IgD-negative memory B cell (primary cell): Measurements from ENCODE around the gene NUP98. TPM values are rescaled to one million over a fixed set of nuclear protein-coding genes. Genes with fewer than 3 reads are reported as not detected.
A peak's percentile ranks its signal among the peaks of the same experiment; 100 is the strongest.

ENCODE experiments used
- H3K27ac Mint-ChIP-seq, 3 donors: one replicate each; pipeline ENCODE4 v1.8.0; 2020 to 2022; ENCODE audit warnings: mild to moderate bottlenecking in 3 of 3, mixed read lengths in 3 of 3, moderate library complexity in 1 of 3
- H3K27me3 Mint-ChIP-seq: one replicate; pipeline ENCODE4 v1.8.0; 2021; ENCODE audit warnings: mixed read lengths
- H3K36me3 Mint-ChIP-seq: one replicate; pipeline ENCODE4 v1.8.0; 2020; ENCODE audit warnings: mild to moderate bottlenecking, mixed read lengths
- H3K4me1 Mint-ChIP-seq, 3 donors: one replicate each; pipeline ENCODE4 v1.8.0; 2020 to 2022; ENCODE audit warnings: mixed read lengths in 3 of 3, mild to moderate bottlenecking in 1 of 3
- H3K4me3 Mint-ChIP-seq, 4 donors: one replicate each; pipeline ENCODE4 v1.8.0; 2020 to 2022; ENCODE audit warnings: mild to moderate bottlenecking in 4 of 4, mixed read lengths in 4 of 4, moderate library complexity in 3 of 4
- H3K9me3 Mint-ChIP-seq, 3 donors: one replicate each; pipeline ENCODE4 v1.8.0; 2020 to 2021; ENCODE audit warnings: mixed read lengths in 3 of 3, mild to moderate bottlenecking in 1 of 3
- polyA plus RNA-seq: library from polyadenylated mRNA; unstranded; fragments of 300-500 nt; fragmentation: Illumina TruSeq; gene quantifications from one replicate; pipeline ENCODE4 v1.2.3, GENCODE V29; 2021

Gene NUP98
- polyA plus RNA-seq = 34.0 TPM

DNA sequence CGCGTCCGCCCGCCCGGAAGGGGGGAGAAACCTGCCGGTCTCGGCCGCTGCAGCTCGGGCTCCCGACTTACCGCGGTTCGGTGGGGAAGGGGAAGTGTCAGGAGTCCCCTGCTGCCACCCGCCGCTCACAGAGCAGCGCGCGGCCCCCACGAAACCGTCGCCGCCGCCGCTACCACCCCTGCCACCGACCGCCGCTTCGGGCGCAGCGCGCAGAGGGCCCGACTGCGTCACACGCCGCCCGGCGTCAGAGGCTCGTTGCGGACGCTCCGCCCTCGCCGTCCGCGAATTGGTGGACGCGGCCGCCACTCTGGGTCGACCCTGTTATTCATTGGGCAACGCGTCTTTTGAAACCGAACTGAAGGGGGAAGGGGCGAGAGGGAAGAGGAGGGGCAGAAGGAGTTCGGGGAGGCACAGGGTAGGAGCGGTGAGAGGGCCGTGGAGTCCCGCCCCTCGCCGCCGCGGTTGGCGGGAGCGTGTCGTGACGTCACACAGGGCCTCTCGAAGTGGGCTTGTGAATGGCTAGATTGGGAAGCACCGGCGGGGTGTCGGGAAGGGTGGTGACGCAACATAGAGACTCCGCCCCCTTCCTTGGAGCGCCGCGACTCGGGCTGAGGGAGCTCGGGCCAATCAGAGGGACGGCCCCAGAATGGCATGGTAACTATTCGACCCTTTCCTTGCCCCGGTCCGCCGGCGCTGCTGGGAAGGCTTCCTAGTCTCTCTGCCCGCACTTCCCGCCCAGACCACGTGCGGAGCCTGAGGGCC lies at the start of gene NUP98:
TSS of gene NUP98 (minus strand) at position 226 of the 762 bp plus-strand sequence. CDS start 15,437 bp downstream, outside the sequence.
- H3K4me3 Mint-ChIP-seq = peak within 1 kb of the TSS; percentile 88 to 99 (median 96)
- H3K27ac Mint-ChIP-seq = peak within 1 kb of the TSS; percentile 89 to 98 (median 98)
- no peaks in the 10 kb centered on the region for H3K9me3 Mint-ChIP-seq
- H3K4me1 Mint-ChIP-seq = peaks cover 21 to 26% (median 21%) of the 10 kb centered on the region in 3 donors
- H3K36me3 Mint-ChIP-seq = peaks cover 2% of the 10 kb centered on the region
- H3K27me3 Mint-ChIP-seq = no peaks in the 10 kb centered on the region

DNA sequence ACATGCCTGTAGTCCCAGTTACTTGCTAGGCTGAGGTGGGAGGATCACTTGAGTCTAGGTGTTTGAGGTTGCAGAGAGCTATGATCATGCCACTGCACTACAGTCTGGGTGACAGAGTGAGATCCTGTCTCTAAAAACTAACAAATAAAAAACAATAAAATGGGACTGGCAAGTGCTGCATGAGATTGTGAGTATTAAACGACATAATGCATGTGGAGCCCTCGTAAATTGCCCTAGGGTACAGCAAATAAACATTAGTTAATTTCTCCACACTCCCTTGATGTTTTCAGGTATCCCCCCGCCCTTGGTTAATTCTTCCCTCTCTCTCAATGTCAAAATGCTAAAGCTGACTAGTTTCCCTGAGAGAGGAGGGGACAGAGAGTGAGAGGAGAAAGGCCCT lies 48.3 kb upstream of the NUP98 start:
- H3K4me3 Mint-ChIP-seq = no peak overlapping the region
- H3K36me3 Mint-ChIP-seq = no peaks in the 10 kb centered on the region
- peaks cover 6 to 9% (median 7%) of the 10 kb centered on the region in 3 donors for H3K4me1 Mint-ChIP-seq
- H3K27me3 Mint-ChIP-seq = no peaks in the 10 kb centered on the region
- no peak overlapping the region for H3K27ac Mint-ChIP-seq
- no peaks in the 10 kb centered on the region for H3K9me3 Mint-ChIP-seq

DNA sequence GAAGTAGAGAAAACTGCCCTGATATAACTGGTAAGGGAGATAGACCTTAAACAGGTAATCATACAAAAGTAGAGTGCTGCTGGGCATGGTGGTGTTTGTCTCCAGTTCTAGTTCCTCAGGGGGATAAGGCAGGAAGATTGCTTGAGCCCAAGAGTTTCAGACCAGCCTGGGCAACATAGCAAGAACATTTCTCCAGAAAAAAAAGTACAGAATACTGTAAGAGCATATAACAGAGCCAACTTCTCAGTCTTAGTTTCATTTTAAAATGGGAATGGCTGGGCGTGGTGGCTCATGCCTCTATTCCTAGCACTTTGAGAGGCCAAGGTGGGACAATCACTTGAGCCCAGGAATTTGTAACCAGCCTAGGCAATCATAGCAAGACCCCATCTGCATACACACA lies 47.9 kb upstream of the NUP98 start:
- Mint-ChIP-seq H3K9me3 (no peaks in the 10 kb centered on the region), H3K4me3 (peak overlapping the region in 1 of 4 donors; percentile 1), H3K27me3 (no peaks in the 10 kb centered on the region), H3K36me3 (no peaks in the 10 kb centered on the region), H3K27ac (no peak overlapping the region), H3K4me1 (peaks cover 6 to 9% (median 7%) of the 10 kb centered on the region in 3 donors)

DNA sequence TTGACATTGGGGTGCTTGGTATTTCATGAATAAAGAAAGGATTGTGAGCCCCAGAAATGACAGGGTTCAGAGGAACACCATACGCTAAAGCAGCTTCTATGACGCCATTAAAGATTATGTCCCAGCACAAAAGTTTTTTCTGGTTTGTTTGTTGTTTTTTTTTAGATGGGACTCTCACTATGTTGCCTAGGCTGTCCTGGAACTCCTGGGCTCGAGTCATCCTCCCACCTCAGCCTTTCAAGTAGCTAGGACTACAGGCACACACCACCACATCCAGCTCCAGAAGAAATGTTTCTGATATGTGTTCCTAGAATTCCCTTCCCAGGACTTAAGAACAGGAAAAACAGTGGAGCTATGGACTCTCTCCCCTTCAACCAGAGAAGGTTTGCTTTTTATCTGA lies 46.0 kb upstream of the NUP98 start:
- Mint-ChIP-seq H3K36me3 (no peaks in the 10 kb centered on the region), H3K4me1 (peaks cover 4 to 19% (median 19%) of the 10 kb centered on the region in 3 donors), H3K4me3 (peak overlapping the region in 2 of 4 donors; percentile 45 to 82), H3K27ac (peak overlapping the region in 2 of 3 donors; percentile 73 to 84), H3K27me3 (no peaks in the 10 kb centered on the region), H3K9me3 (no peaks in the 10 kb centered on the region)

DNA sequence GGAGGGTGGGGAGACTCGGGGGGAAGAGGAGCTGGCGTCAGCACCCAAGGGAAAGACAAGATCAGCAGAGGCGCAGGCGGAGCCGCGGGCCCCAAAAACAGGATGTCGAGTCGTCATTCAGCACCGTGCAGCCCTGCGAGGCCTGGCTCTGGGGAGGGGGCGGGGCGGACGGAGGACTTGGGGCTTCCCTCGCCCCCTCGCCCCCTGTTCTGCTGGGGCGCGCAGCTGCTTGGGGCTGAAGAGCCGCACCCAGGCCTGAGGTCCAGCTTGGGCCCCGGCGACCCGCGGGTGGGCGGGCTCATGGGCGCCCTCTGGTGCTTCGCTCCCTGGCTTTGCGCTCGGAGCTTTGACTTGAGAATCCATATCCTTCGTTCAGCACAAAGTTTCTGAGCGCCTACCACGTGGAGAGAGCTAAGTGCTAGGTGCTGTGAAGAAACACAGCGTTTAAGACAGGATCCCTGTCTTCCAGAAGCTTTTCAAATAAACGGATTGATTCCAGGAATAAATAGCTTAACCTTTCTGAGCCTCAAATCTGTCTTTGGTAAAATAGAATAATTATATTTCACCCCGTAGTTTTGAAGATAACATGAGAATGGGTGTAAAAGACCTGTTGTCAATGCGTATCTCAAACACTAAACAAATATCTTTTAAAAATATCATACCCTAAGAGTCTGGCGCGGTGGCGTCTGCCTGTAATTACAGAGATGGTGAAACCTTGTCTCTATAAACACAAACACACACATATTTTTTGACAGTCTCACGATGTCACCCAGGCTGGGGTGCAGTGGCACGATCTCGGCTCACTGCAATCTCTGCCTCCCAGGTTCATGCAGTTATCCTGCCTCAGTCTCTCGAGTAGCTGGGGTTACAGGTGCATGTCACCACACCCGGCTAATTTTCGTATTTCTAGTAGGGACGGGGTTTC lies 44.3 kb upstream of the NUP98 start:
- H3K9me3 Mint-ChIP-seq = no peaks in the 10 kb centered on the region
- H3K27ac Mint-ChIP-seq = peak overlapping the region; percentile 94 to 99 (median 99)
- peaks cover 15 to 33% (median 33%) of the 10 kb centered on the region in 3 donors for H3K4me1 Mint-ChIP-seq
- H3K36me3 Mint-ChIP-seq = no peaks in the 10 kb centered on the region
- no peaks in the 10 kb centered on the region for H3K27me3 Mint-ChIP-seq
- H3K4me3 Mint-ChIP-seq = peak overlapping the region; percentile 85 to 97 (median 93)

DNA sequence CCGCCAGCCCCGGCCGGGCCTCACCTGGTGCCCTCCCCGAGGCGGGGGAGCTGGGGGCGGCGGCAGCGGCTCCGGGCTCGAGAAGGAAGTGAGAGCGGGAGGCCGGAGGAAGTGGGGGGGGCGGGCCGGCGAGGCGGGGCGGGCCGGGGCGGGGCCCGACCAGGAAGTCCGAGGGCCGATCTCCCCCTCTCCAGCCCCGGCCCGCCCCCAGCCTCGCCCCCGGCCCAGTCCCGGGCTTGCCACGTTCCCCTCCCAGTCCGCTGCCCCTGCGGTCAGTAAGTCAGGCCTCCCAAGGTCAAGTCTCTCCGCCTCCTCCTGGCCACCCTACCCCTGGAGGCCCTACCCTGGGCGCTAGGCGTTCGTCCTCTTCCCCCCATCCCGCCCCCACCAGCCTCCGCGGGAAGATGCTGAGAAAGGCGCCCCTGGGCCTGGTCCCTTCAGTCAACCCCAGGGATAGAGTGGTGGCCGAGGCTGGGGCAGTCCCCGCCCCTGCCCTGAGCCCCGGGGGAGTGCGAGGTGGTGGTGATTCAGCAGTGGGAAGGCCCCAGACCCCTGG lies 43.6 kb upstream of the NUP98 start, which contains the start of gene RHOG:
TSS of gene RHOG (minus strand) at position 90 of the 556 bp plus-strand sequence. CDS start 12,821 bp downstream, outside the sequence.
- Mint-ChIP-seq H3K9me3 (no peaks in the 10 kb centered on the region), H3K4me3 (peak within 1 kb of the TSS; percentile 85 to 99 (median 96)), H3K36me3 (no peaks in the 10 kb centered on the region), H3K4me1 (peaks cover 15 to 38% (median 37%) of the 10 kb centered on the region in 3 donors), H3K27ac (peak within 1 kb of the TSS; percentile 94 to 99 (median 99)), H3K27me3 (no peaks in the 10 kb centered on the region)

DNA sequence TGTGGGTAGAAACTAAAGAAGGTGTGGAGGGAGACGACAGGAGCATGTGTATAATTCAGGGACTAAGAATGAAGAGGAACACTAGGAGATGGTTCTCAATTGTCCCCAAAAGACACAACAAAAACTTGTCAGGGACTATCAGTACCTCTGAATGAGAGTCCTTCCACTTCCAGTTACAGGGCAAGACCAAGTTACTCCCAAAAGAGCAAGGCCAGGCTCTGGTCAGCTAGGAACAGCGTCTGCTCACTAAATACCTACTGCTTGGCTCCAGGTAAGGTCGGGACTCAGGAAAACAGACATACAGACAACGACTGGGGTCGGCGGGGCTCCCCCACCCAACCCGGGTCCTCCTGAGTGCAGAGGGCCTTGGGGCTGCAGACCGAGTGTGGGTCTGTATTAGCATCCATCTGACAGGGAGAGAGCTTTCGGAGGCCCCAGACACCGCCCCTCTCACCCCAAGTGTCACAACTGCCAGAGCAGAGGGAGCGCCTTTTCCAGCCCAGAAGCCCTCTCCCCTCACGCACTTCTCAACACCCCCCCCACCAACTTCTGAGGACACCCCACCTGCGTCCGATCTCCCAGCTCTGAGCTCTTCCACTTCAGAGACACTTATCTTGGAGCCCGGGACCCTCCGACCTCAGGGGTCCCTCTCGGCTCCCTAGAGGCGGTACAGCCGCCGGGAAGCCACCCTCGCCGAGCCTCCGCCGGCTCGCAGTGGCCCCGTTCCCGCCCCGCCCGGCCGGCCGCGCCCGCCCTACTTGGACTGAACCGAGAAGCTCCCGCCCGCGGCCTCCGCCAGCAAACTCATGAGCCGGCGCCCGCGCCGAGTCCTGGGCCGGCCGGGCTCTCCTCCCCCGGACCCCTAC lies 42.9 kb upstream of the NUP98 start:
- H3K36me3 Mint-ChIP-seq = no peaks in the 10 kb centered on the region
- peaks cover 19 to 45% (median 43%) of the 10 kb centered on the region in 3 donors for H3K4me1 Mint-ChIP-seq
- H3K27me3 Mint-ChIP-seq = no peaks in the 10 kb centered on the region
- H3K9me3 Mint-ChIP-seq = no peaks in the 10 kb centered on the region
- peak overlapping the region; percentile 82 to 99 (median 97) for H3K27ac Mint-ChIP-seq
- peak overlapping the region; percentile 84 to 99 (median 96) for H3K4me3 Mint-ChIP-seq

DNA sequence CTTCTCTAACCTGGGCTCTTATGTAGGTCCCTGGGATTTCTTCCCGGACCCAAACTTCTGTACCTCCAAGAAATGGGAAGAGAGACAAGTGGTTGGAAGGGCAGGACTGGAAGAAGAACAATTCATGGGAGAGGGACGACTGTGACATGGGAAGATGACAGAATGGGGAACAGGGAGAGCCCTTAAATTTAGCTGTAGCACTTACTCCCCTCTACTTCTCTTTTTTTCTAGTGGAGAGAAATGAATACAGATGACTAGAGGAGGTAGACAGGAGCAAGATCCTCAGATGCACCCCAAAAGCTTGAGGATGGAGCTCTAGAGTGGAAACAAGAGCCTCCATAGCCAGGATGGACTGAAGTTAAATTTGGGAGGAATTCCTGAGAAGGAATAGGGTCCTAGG lies 41.1 kb upstream of the NUP98 start:
- Mint-ChIP-seq H3K27ac (peak overlapping the region; percentile 82 to 99 (median 93)), H3K9me3 (no peaks in the 10 kb centered on the region), H3K4me1 (peaks cover 37 to 61% (median 59%) of the 10 kb centered on the region in 3 donors), H3K4me3 (peak overlapping the region; percentile 84 to 99 (median 96)), H3K27me3 (no peaks in the 10 kb centered on the region), H3K36me3 (no peaks in the 10 kb centered on the region)

DNA sequence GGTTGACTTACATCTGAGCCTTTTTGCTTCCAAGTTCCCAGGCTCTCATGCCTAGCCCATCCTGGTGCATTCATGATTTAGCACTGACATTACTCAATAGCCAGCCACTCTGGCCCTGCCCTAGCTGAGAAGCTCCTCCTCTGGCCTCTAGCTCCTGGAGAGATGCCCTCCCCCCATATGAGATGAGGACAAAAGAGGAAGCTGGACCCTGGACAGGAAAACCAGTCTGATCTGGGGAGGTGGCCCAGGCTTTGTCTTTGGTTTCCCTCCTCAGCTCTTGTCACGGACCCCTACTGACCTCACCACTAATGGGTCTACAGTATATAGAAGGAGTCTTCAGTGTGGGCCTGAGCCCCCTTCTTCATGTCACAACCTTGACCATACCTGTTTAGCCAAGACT lies 40.4 kb upstream of the NUP98 start:
- Mint-ChIP-seq H3K27me3 (no peaks in the 10 kb centered on the region), H3K27ac (peak overlapping the region; percentile 82 to 99 (median 93)), H3K4me1 (peaks cover 41 to 66% (median 65%) of the 10 kb centered on the region in 3 donors), H3K36me3 (no peaks in the 10 kb centered on the region), H3K4me3 (peak overlapping the region; percentile 84 to 99 (median 96)), H3K9me3 (no peaks in the 10 kb centered on the region)

DNA sequence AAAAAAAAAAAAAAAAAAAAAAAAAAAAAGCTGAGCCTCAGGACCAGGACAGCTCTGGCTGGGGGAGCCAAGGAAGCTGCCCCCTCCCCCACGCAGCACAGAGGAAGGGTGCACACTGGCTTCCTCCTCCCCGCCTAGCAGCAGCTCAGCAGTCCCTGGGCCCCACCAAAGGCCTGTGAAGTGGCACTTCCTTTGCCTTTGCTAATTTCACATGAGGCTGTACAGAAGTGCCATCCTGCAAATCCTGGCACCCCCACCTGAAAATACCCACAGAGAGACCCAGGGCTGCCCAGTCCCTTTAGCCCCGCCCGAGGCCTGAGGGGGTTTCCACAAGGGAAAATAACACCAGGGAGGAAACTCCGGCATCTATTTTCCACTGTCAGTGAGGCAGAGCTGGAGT lies 39.5 kb upstream of the NUP98 start:
- no peaks in the 10 kb centered on the region for H3K9me3 Mint-ChIP-seq
- no peaks in the 10 kb centered on the region for H3K36me3 Mint-ChIP-seq
- peaks cover 46 to 72% (median 71%) of the 10 kb centered on the region in 3 donors for H3K4me1 Mint-ChIP-seq
- peak overlapping the region; percentile 82 to 99 (median 92) for H3K27ac Mint-ChIP-seq
- no peaks in the 10 kb centered on the region for H3K27me3 Mint-ChIP-seq
- H3K4me3 Mint-ChIP-seq = peak overlapping the region; percentile 84 to 99 (median 96)

DNA sequence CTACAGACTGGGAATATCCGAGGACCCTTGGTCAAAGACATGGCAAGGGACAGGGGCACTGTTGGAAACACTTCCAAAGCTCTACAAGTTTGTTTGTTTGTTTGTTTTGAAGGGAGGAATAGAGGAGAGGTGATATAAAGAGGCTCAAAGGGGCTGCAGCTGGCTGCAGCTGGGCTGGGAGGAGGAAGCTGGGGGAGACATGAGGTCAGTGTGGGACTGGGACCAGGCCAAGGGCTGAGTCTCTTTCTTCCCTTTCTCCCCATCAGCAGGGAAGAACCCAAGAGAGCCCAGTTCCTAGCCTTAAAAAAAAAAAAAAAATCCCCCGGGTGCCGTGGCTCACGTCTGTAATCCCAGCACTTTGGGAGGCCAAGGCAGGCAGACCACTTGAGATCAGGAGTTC lies 38.4 kb upstream of the NUP98 start:
- H3K36me3 Mint-ChIP-seq = no peaks in the 10 kb centered on the region

DNA sequence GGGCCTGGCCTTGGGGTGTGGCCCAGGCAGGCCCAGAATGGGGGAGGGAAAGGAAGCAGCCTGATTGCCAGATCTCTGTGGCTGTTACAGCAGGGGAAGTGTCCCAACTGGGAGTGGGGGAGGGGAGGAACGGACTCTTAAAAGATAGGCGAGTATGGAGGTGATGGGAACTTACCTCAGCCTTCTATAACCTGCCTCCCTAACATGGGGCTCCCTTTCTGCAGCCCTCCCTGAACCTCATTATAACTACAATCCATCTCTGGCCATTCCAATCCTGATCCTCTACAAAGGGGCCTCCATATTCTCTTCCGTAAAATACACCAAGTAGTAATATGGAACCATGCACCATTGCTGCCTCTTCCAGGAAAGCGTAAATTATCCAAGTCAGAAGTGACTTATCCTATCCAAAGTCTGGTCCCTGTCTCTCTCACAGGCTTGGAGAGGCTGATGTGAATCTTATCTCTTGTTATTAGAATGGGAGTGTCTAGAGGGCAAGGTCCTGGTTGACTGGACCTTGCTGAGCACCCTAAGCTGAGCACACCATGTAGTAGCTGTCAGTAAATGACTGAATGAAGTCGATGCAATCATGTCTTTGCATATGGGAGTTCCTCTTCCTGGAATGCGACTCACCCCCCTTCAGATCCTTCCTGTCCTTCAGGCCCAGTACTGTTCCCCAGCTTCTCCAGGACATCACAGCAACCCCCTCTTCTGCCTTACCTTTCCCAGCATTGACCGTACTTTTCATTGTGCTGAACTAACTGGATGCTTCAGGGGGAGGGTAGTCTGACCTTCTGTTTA lies 37.5 kb upstream of the NUP98 start:
- H3K36me3 Mint-ChIP-seq = no peaks in the 10 kb centered on the region
- H3K4me1 Mint-ChIP-seq = peaks cover 60 to 84% (median 79%) of the 10 kb centered on the region in 3 donors
- H3K4me3 Mint-ChIP-seq = peak overlapping the region; percentile 25 to 72 (median 64)
- no peaks in the 10 kb centered on the region for H3K27me3 Mint-ChIP-seq
- H3K9me3 Mint-ChIP-seq = no peaks in the 10 kb centered on the region
- peak overlapping the region; percentile 70 to 84 (median 78) for H3K27ac Mint-ChIP-seq

More for the DNA sequence above, 38.4 kb upstream of the NUP98 start:
- no peaks in the 10 kb centered on the region for H3K9me3 Mint-ChIP-seq
- no peaks in the 10 kb centered on the region for H3K27me3 Mint-ChIP-seq
- peaks cover 56 to 82% (median 78%) of the 10 kb centered on the region in 3 donors for H3K4me1 Mint-ChIP-seq
- H3K4me3 Mint-ChIP-seq = peak overlapping the region; percentile 61 to 74 (median 69)
- H3K27ac Mint-ChIP-seq = peak overlapping the region; percentile 53 to 84 (median 70)

DNA sequence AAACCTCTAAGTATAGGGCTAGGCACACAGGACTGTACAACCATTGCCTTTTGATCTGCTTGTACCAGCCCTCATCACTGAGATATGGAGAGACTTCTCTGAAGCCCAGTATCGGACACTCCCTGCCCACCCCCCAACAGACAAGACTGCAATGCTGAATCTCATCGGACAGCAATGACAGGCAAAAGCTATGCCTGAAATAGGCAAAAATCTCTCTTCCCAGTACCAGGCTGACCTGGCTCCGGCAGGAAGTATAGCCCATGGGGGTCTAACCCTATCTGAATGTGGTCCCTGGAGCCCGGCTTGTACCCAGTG lies 37.0 kb upstream of the NUP98 start:
- Mint-ChIP-seq H3K4me3 (peak overlapping the region; percentile 25 to 72 (median 64)), H3K4me1 (peaks cover 60 to 78% (median 74%) of the 10 kb centered on the region in 3 donors), H3K9me3 (no peaks in the 10 kb centered on the region), H3K27ac (peak overlapping the region in 2 of 3 donors; percentile 70 to 78), H3K27me3 (no peaks in the 10 kb centered on the region), H3K36me3 (no peaks in the 10 kb centered on the region)
